ENCODE results near the gene ZNF343. TPM values are rescaled to one million over a fixed set of nuclear protein-coding genes. Genes with fewer than 3 reads are reported as not detected.

ZNF343 gene
- total RNA-seq, 1 donor from 2014 or later: 15.5 TPM

- peaks cover 5% of the 10 kb centered on the region for H3K9me3 Mint-ChIP-seq (ENCODE audit: unreplicated experiment)
- DNase-seq: no peak
- H3K4me1 Mint-ChIP-seq (ENCODE audit: low read depth, unreplicated experiment): peaks cover 2% of the 10 kb centered on the region
- H3K36me3 Mint-ChIP-seq (ENCODE audit: unreplicated experiment): no peaks in the 10 kb centered on the region
- H3K4me3 Mint-ChIP-seq (ENCODE audit: unreplicated experiment): no peak overlapping the region
- no peak overlapping the region for H3K27ac Mint-ChIP-seq (ENCODE audit: unreplicated experiment)
- no peak for TF ChIP-seq CTCF (IDR thresholded peaks at IDR 0.05; ENCODE audit: partially characterized antibody, unreplicated experiment)
- no peaks in the 10 kb centered on the region for H3K27me3 Mint-ChIP-seq (ENCODE audit: unreplicated experiment)
Measured at GRCh38 chr20:2542361-2542760, 33.6 kb upstream of the ZNF343 start.

- peaks cover 5% of the 10 kb centered on the region for H3K9me3 Mint-ChIP-seq (ENCODE audit: unreplicated experiment)
- no peak for TF ChIP-seq CTCF (IDR thresholded peaks at IDR 0.05; ENCODE audit: partially characterized antibody, unreplicated experiment)
- H3K36me3 Mint-ChIP-seq (ENCODE audit: unreplicated experiment): no peaks in the 10 kb centered on the region
- no peak for DNase-seq
- H3K4me1 Mint-ChIP-seq (ENCODE audit: low read depth, unreplicated experiment): peaks cover 2% of the 10 kb centered on the region
- no peaks in the 10 kb centered on the region for H3K27me3 Mint-ChIP-seq (ENCODE audit: unreplicated experiment)
- no peak overlapping the region for H3K27ac Mint-ChIP-seq (ENCODE audit: unreplicated experiment)
- no peak overlapping the region for H3K4me3 Mint-ChIP-seq (ENCODE audit: unreplicated experiment)
Measured at GRCh38 chr20:2541940-2542339, 33.2 kb upstream of the ZNF343 start.

GRCh38 chr20:2538931-2539720 lies 30.4 kb upstream of the ZNF343 start:
- peaks cover 5% of the 10 kb centered on the region for H3K9me3 Mint-ChIP-seq (ENCODE audit: unreplicated experiment)
- TF ChIP-seq CTCF (IDR thresholded peaks at IDR 0.05; ENCODE audit: partially characterized antibody, unreplicated experiment): no peak
- no peak overlapping the region for H3K27ac Mint-ChIP-seq (ENCODE audit: unreplicated experiment)
- H3K27me3 Mint-ChIP-seq (ENCODE audit: unreplicated experiment): peaks cover 2% of the 10 kb centered on the region
- no peak for DNase-seq
- H3K4me3 Mint-ChIP-seq (ENCODE audit: unreplicated experiment): no peak overlapping the region
- no peaks in the 10 kb centered on the region for H3K36me3 Mint-ChIP-seq (ENCODE audit: unreplicated experiment)
- peaks cover 2% of the 10 kb centered on the region for H3K4me1 Mint-ChIP-seq (ENCODE audit: low read depth, unreplicated experiment)

- H3K36me3 Mint-ChIP-seq (ENCODE audit: unreplicated experiment): no peaks in the 10 kb centered on the region
- H3K4me3 Mint-ChIP-seq (ENCODE audit: unreplicated experiment): no peak overlapping the region
- no peak overlapping the region for H3K27ac Mint-ChIP-seq (ENCODE audit: unreplicated experiment)
- peaks cover 2% of the 10 kb centered on the region for H3K4me1 Mint-ChIP-seq (ENCODE audit: low read depth, unreplicated experiment)
- no peak for TF ChIP-seq CTCF (IDR thresholded peaks at IDR 0.05; ENCODE audit: partially characterized antibody, unreplicated experiment)
- H3K9me3 Mint-ChIP-seq (ENCODE audit: unreplicated experiment): peaks cover 5% of the 10 kb centered on the region
- no peak for DNase-seq
- H3K27me3 Mint-ChIP-seq (ENCODE audit: unreplicated experiment): peaks cover 2% of the 10 kb centered on the region
Measured at GRCh38 chr20:2538356-2538755, 29.6 kb upstream of the ZNF343 start.

- DNase-seq: no peak
- H3K27ac Mint-ChIP-seq (ENCODE audit: unreplicated experiment): no peak overlapping the region
- H3K9me3 Mint-ChIP-seq (ENCODE audit: unreplicated experiment): peaks cover 5% of the 10 kb centered on the region
- H3K4me3 Mint-ChIP-seq (ENCODE audit: unreplicated experiment): no peak overlapping the region
- peaks cover 2% of the 10 kb centered on the region for H3K27me3 Mint-ChIP-seq (ENCODE audit: unreplicated experiment)
- TF ChIP-seq CTCF (IDR thresholded peaks at IDR 0.05; ENCODE audit: partially characterized antibody, unreplicated experiment): no peak
- peaks cover 2% of the 10 kb centered on the region for H3K4me1 Mint-ChIP-seq (ENCODE audit: low read depth, unreplicated experiment)
- no peaks in the 10 kb centered on the region for H3K36me3 Mint-ChIP-seq (ENCODE audit: unreplicated experiment)
Measured at GRCh38 chr20:2537101-2537500, 28.4 kb upstream of the ZNF343 start.
